HUES6 (cell line): ENCODE measurements around the gene GPR62.

Source experiments
- H3K27ac ChIP-seq: 2 replicates; pipeline ENCODE4 v1.7.0; 2013; ENCODE audit warnings: low read depth, mild to moderate bottlenecking, low read length, inconsistent platforms
- H3K27me3 ChIP-seq: 2 replicates; pipeline ENCODE4 v1.6.1; 2013; ENCODE audit warnings: low read length; ENCODE audit not compliant: control insufficient read depth, insufficient read depth
- H3K36me3 ChIP-seq: 2 replicates; pipeline ENCODE4 v1.6.1; 2013; ENCODE audit warnings: low read length; ENCODE audit not compliant: control insufficient read depth, insufficient read depth
- H3K4me1 ChIP-seq: 2 replicates; pipeline ENCODE4 v1.6.1; 2013; ENCODE audit warnings: low read length; ENCODE audit not compliant: control insufficient read depth, insufficient read depth
- H3K4me3 ChIP-seq: 2 replicates; pipeline ENCODE4 v1.5.1; 2013; ENCODE audit warnings: low read depth, low read length
- H3K9ac ChIP-seq: one replicate; pipeline ENCODE4 v1.6.1; 2013; ENCODE audit warnings: mild to moderate bottlenecking, low read length
- H3K9me3 ChIP-seq: 2 replicates; pipeline ENCODE4 v1.6.1; 2013; ENCODE audit warnings: low read depth, low read length; ENCODE audit not compliant: control insufficient read depth, insufficient read depth

Gene GPR62

GRCh38 chr3:51932471-51933370, 22.5 kb upstream of the GPR62 start:
- H3K4me3 ChIP-seq = no peak overlapping the region
- no peaks in the 10 kb centered on the region for H3K4me1 ChIP-seq
- H3K9me3 ChIP-seq = no peaks in the 10 kb centered on the region
- H3K9ac ChIP-seq = no peak overlapping the region
- peaks cover 58% of the 10 kb centered on the region for H3K36me3 ChIP-seq
- H3K27ac ChIP-seq = no peak overlapping the region
- no peaks in the 10 kb centered on the region for H3K27me3 ChIP-seq

GRCh38 chr3:51933471-51934138, 21.6 kb upstream of the GPR62 start:
- H3K4me1 ChIP-seq = no peaks in the 10 kb centered on the region
- no peaks in the 10 kb centered on the region for H3K27me3 ChIP-seq
- no peak overlapping the region for H3K9ac ChIP-seq
- H3K4me3 ChIP-seq = no peak overlapping the region
- H3K36me3 ChIP-seq = peaks cover 67% of the 10 kb centered on the region
- H3K27ac ChIP-seq = no peak overlapping the region
- no peaks in the 10 kb centered on the region for H3K9me3 ChIP-seq

- Histone ChIP-seq H3K9me3 (no peaks in the 10 kb centered on the region), H3K27ac (no peak overlapping the region), H3K27me3 (no peaks in the 10 kb centered on the region), H3K4me1 (no peaks in the 10 kb centered on the region), H3K9ac (no peak overlapping the region), H3K4me3 (no peak overlapping the region), H3K36me3 (peaks cover 74% of the 10 kb centered on the region)
These were observed 20.9 kb upstream of the GPR62 start for GRCh38 chr3:51934139-51934850.

- Histone ChIP-seq H3K9me3 (no peaks in the 10 kb centered on the region), H3K4me3 (no peak overlapping the region), H3K27me3 (no peaks in the 10 kb centered on the region), H3K36me3 (peaks cover 76% of the 10 kb centered on the region), H3K27ac (no peak overlapping the region), H3K4me1 (0 out of 2 replicates have a peak, but pooled peaks cover under 1% of the 10 kb centered on the region), H3K9ac (no peak overlapping the region)
These were observed 19.9 kb upstream of the GPR62 start for GRCh38 chr3:51934991-51935885.

- H3K4me1 ChIP-seq = peaks cover 8% of the 10 kb centered on the region
- no peaks in the 10 kb centered on the region for H3K9me3 ChIP-seq
- H3K27ac ChIP-seq = no peak overlapping the region
- peaks cover 72% of the 10 kb centered on the region for H3K36me3 ChIP-seq
- H3K27me3 ChIP-seq = no peaks in the 10 kb centered on the region
- no peak overlapping the region for H3K4me3 ChIP-seq
- no peak overlapping the region for H3K9ac ChIP-seq
These were observed 19.1 kb upstream of the GPR62 start for GRCh38 chr3:51935886-51936755.

GRCh38 chr3:51937014-51937413, 18.2 kb upstream of the GPR62 start:
- Histone ChIP-seq H3K9ac (no peak overlapping the region), H3K4me3 (no peak overlapping the region), H3K4me1 (peaks cover 8% of the 10 kb centered on the region), H3K36me3 (peaks cover 71% of the 10 kb centered on the region), H3K27me3 (no peaks in the 10 kb centered on the region), H3K9me3 (no peaks in the 10 kb centered on the region), H3K27ac (no peak overlapping the region)

GRCh38 chr3:51937611-51938450, 17.4 kb upstream of the GPR62 start:
- Histone ChIP-seq H3K4me1 (peaks cover 15% of the 10 kb centered on the region), H3K36me3 (peaks cover 66% of the 10 kb centered on the region), H3K27me3 (no peaks in the 10 kb centered on the region), H3K9me3 (no peaks in the 10 kb centered on the region), H3K4me3 (no peak overlapping the region), H3K9ac (no peak overlapping the region), H3K27ac (no peak overlapping the region)

GRCh38 chr3:51938780-51939425, 16.3 kb upstream of the GPR62 start:
- Histone ChIP-seq H3K27ac (no peak overlapping the region), H3K9me3 (no peaks in the 10 kb centered on the region), H3K36me3 (peaks cover 55% of the 10 kb centered on the region), H3K9ac (no peak overlapping the region), H3K27me3 (no peaks in the 10 kb centered on the region), H3K4me1 (peaks cover 19% of the 10 kb centered on the region), H3K4me3 (no peak overlapping the region)
